Measurements from ENCODE around the gene CCDC61.

Gene CCDC61

DNA sequence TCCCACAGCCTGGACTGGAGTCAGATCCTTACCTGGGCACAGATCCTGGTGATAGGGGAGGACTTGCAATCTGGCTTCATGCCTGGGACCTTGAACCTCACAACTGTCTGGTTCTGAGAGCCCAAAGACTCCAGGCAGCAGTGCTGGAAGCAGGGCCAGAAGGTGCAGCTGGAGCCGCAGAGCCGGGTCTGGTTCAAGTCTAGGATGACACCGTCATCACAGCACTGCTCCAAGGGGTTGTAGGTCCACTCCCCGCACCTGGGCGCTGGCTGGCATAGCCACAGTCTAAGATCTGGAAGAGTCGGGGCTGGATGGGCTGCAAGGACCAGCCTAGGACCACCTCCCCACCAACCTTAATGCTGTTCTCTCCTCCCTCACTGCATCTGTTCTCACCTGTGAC lies 44.9 kb downstream of the CCDC61 start:
- no peak for DNase-seq

DNA sequence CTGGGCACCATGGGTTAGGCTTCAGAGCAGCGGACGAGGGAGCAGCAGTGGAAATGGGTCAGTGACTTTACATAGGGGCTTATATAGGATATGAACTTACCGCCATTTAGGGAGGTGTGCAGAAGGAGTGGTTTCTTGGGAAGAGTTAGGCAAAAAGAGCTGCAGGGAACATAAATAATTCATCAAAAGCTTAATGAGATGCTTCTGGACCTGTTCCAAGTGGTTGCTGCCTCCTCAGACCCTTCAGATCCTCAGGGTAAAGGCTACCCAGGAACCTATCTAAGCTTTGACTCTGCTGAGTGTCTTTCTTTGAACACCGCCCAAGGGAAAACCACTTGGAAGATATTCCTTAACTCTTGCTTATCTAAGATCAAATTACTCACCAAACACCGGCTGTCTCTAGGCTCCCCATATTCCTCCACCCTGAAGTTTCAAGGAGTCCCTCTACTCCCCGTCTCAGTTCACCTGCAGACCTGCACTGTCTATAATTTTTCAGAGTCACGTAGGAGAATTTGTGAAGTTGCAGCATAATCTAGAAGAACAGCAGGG lies 45.8 kb downstream of the CCDC61 start, which contains the start of gene IGFL4:
Gene IGFL4 (minus strand): TSS at position 51 of the 549 bp plus-strand sequence. CDS start 40 bp downstream, at position 11.
- no peak for DNase-seq

DNA sequence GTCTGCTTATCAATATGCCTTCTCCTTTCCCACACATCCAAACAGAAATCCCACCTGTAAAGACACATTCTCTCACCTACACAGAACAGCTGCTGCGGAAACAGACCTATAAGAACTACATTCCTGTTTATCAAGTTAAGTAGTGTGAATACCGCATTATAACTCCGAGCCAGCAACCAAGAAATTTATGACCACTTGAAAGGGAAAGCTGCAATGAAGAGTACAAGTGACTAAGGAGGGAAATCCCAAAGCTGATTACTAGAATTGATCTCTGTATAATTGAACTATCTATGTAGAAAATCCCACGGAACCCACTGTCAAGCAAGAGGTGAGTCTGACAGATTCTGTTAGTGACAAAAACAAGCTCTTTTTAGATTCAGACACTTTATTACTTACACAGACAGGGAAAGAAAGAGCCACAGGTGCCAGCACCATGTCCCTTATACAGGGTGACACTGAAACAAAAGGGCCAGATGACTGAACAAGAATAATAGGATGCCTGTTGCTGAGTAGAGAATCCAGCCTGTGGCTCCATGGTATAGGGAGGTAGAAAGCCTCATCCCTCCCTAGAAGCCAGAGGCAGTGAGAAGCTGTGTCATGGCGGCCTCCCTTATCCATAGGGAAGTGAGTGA lies 47.1 kb downstream of the CCDC61 start:
- no peak for DNase-seq

DNA sequence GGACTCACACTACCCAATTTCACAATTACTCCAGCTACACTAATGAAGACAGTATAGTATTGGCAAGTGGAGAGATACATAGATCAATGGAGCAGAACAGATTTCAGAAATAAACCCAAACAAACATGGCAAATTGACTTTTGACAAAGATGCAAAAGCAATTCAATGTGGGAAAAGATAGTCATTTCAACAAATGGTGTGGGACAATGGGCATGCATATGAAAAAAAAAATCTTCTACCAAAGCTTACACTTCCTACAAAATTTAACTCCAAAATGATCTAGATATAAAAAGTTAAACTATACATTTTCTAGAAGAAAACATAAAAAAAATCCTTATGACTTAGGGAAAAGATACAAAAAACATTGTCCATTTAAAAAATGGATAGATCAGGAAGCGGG lies 48.3 kb downstream of the CCDC61 start:
- no peak for DNase-seq

DNA sequence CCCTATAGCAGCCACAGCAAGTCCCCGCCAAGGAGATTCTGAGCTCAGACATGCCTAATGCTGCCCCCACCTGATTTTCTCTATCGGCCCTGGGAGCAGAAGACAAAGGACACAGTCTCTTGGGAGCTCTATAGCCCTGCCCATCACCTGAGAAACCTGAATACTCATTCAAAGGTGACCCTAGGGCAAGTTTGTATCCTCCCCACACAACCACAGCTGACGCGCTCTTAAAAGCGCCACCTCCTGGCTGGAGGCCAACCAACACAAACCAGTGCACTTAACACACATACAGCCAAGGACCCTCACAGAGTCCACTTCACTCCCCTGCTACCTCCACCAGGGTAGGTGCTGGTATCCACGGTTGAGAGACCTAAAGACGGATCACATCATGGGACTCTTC lies 54.3 kb downstream of the CCDC61 start:
- DNase-seq, result no peak

DNA sequence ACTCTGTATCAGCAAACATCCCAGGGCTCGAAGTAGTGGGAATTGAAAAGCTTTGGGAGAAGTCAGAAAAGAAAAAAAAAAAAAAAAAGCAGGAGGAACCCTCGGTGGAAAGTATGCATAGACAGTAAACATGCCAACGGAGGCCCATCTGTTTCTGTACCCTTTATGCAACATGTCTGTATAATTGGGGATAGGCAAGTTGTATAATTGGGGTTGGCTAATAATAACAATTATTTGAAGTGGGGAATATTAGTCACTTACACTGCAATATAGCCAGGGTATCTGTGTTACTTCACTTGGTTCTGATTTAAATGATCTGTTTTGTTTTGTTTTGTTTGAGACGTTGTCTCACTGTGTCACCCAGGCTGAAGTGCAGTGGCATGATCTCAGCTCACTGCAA lies 57.6 kb downstream of the CCDC61 start:
- no peak for DNase-seq

DNA sequence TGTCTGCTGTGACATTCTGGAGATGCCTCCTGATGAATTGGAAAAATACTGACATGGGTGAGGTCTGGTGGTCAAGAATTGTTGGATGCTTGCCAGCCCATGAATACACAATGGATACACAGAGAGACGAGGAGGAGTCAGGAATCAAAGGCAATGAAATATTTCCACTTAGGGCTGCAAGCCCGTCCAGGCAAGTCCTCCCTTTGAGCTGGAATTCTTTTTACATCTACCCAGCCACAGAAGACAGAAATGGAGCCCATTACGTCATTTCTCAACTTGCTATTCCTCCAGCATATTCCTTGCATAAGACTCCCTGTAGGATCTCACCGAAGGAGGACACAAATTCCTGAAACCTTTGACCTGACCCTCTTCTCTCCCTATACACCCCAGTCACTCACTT lies 61.3 kb downstream of the CCDC61 start:
- no peak for DNase-seq

DNA sequence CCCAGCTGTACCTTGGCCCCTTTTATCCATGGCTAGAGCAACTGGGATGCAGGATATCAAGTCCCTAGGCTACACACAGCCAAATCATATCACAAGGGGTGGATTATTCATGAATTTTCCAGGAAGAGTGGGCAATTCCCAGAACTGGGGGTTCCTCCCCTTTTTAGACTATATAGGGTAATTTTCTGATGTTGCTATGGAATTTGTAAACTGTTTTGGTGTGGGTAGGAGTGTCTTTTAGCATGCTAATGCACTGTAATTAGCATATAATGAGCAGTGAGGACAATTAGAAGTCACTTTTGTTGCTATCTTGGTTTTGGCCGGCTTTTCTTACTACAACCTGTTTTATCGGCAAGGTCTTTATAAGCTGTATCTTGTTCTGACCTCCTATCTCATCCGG lies 63.5 kb downstream of the CCDC61 start:
- DNase-seq, result no peak

DNA sequence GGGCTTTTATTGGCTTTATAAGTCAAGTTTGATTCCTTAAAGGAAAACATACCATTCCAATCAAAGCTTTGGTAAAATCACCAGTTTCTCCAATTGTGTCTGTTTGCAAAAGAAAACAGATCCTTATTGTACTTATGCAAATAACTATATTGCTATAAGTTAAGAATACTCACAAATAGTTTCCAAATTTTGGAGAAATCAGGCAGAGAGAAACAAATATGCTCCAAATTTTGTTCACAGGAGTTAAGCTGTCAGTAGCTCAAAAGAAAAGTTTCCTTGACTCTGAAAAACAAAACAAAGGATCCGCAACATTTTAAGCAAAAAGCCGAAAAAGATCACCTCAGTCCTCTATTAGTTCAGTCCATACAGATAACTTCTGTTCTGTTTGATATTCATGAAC lies 64.7 kb downstream of the CCDC61 start:
- DNase-seq, result no peak

DNA sequence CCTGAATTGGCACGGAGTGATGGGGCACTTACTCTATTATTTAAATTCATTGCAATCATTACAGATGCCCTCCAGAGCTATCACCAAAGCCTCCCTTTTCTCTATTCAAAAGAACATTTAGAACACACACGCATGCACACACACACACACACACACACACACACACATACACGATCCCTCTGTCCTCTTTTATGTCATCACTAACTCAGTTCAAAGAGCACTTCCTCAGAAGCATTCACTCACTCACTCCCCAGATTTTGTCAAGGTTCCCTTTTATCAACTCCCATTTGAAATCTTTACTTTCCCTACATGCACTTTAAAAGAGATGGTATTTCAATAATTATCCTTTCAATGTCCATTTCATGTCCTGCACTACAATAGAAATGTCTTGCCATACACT lies 67.9 kb downstream of the CCDC61 start:
- no peak for DNase-seq

DNA sequence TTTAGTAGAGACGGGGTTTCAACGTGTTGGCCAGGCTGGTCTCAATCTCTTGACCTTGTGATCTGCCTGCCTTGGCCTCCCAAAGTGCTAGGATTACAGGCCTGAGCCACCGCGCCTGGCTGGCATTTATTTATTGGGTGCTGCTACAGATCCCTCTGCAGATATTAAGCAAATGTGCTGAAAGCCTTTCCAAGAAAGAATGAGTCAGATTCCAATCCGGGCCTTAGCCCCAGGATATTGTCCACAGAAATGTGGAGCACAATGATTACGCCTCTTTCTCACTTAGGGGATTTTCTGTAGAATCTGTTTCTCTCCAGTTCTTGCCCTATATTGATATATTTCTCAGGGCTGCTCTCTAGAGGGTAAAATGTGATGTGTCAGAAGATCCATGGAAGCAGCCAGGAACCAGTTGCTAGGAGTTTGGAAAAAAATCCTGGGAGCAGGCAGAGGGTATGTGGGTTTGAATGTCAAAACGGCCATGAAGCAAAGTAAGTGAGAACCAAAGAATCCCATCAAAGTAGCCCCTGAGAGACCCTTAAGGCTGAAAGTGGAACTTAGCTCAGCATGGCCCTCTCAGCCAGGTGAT lies 70.3 kb downstream of the CCDC61 start:
- no peak for DNase-seq

DNA sequence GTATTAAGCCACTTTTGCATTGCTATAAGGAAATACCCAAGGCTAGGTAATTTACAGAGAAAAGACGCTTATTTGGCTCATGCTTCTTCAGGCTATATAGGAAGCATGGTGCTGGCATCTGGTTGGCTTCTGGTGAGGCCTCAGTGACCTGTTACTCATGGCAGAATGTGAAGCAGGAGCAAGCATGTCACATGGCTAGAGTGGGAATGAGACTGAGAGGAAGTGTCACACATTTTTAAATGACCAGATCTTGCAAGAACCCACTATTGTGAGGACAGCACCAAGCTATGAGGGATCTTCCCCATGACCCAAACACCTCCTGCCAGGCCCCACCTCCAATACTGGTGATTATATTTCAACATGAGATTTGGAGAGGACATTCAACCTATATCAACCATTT lies 71.2 kb downstream of the CCDC61 start:
- DNase-seq, result no peak

DNA sequence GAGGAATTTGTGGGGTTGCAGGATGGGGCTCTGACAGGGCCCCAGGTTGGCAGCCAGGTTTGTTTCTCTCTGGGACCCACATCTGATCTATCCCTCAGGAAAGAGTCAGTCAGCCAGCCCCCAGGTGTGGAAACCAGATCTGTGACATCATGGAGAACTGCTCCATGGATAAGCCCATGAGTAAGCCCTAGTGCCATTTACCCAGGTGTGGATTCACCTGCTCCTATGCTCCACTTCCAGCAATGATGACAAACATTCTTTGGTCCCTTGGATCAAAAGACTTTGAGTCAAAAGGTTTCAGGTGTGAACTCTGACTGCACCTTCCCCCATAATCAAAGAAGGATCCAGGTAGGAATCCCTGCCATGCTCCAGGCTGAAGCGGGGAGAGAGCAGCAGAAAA lies 72.4 kb downstream of the CCDC61 start:
- DNase-seq, result no peak

Measured in right kidney (tissue), 1 donor.